Adrenal gland (tissue), 12 donors: Measurements from ENCODE around the gene SLC27A3. TPM values are rescaled to one million over a fixed set of nuclear protein-coding genes. Genes with fewer than 3 reads are reported as not detected.

Experiments used
- DNase-seq, 7 donors: peaks; one replicate each; pipeline ENCODE4 v3.0.0-alpha.2; 2019 to 2020
- H3K27ac ChIP-seq, 5 donors: fragments of 200-600 bp; sonication (generic) in 4 of 5; 1 replicate in 3 of 5; 2 replicates in 2 of 5; pipeline versions ENCODE4 v1.5.1 to v1.8.0; 2016 to 2020; ENCODE audit warnings: mild to moderate bottlenecking in 1 of 5
- H3K27me3 ChIP-seq: fragments of 200-600 bp; 2 replicates; pipeline ENCODE4 v1.8.0; 2021
- H3K36me3 ChIP-seq, 2 donors: fragments of 200-600 bp; replicated peaks in 1 of 2; 1 replicate in 1 of 2; 2 replicates in 1 of 2; pipeline versions ENCODE4 v1.5.1 to v1.8.0; 2018 to 2022
- H3K4me1 ChIP-seq, 2 donors: fragments of 200-600 bp; replicated peaks in 1 of 2; 1 replicate in 1 of 2; 2 replicates in 1 of 2; pipeline versions ENCODE4 v1.5.1 to v1.8.0; 2018 to 2021
- H3K4me3 ChIP-seq, 4 donors: fragments of 200-600 bp; sonication (generic) in 3 of 4; one replicate each; pipeline ENCODE4 v1.5.1; 2016 to 2018
- H3K9me3 ChIP-seq, 3 donors: fragments of 200-600 bp; sonication (generic) in 1 of 3; replicated peaks in 1 of 3; 1 replicate in 2 of 3; 2 replicates in 1 of 3; pipeline versions ENCODE4 v1.5.1 to v1.8.0; 2016 to 2021
- POLR2A ChIP-seq, 2 donors: fragments of 450-650 bp; IDR thresholded peaks; one replicate each; pipeline ENCODE4 v1.6.1; 2017; ENCODE audit warnings: antibody characterized with exemption in 2 of 2, mild to moderate bottlenecking in 2 of 2, moderate library complexity in 1 of 2
- WGBS, 4 donors: extraction: QIAGEN DNeasy Blood & Tissue Kit in 2 of 4; methylation state at CpG; one replicate each; pipeline versions ENCODE4 v1.1.5 to v1.1.7; 2013 to 2017; 5-methylcytosine and 5-hydroxymethylcytosine counted together
- intact Hi-C, 2 donors: fragments of 100-400 bp; cut with DNase I; formaldehyde crosslinking; loops; one replicate each; pipeline versions ENCODE4 v1.14.1 to v1.15.0; 2022 to 2023
- polyA plus RNA-seq, 3 donors: library from polyadenylated mRNA; stranded (reverse); fragments of 200-250 nt in 2 of 3; fragments of 350-450 nt in 1 of 3; fragmentation: Illumina TruSeq in 1 of 3; extraction: RNeasy Lipid Tissue Mini Kit (QIAGEN cat#74804) in 1 of 3; gene quantifications; one replicate each; pipeline ENCODE4 v1.2.3, GENCODE V29; 2013 to 2014
- total RNA-seq, 9 donors: library from RNA; depleted of rRNA in 4 of 9; stranded (reverse); fragments of >200 nt in 4 of 9; fragments of 120-200 nt in 1 of 9; fragmentation: NEBNext Ultra II Directional in 1 of 9; extraction: Animal tissue kit (Norgen Biotek cat#: 25700) in 1 of 9; gene quantifications; one replicate each; pipeline versions ENCODE4 v1.1.0 to v1.2.4, GENCODE V29; 2013 to 2023
- TF ChIP-seq, protein P1 (sequence below), 6 experiments: fragments of 450-650 bp in 4 of 6; fragments of 200-600 bp in 2 of 6; sonication (generic) in 1 of 6; IDR thresholded peaks; 1 replicate in 5 of 6; 2 replicates in 1 of 6; pipeline versions ENCODE4 v1.5.1 to v1.8.0; 2016 to 2021; ENCODE audit warnings: antibody characterized with exemption in 6 of 6, mild to moderate bottlenecking in 2 of 6, moderate library complexity in 1 of 6
- donor health status: healthy with polysubstance abuse.
- donor health status: Bipolar disorder and iron deficiency.
- donor health status: DM: yes; HTN: yes; CAD: no.
- donor health status: DM: no; HTN: no; CAD: no.
- donor health status: DM: no; HTN: no; CAD: no.
- donor health status: DM: yes; HTN: yes; CAD: no.

SLC27A3 gene
- total and polyA plus RNA-seq, 12 donors = 9.5 to 85.0 (median 15.9) TPM

DNA sequence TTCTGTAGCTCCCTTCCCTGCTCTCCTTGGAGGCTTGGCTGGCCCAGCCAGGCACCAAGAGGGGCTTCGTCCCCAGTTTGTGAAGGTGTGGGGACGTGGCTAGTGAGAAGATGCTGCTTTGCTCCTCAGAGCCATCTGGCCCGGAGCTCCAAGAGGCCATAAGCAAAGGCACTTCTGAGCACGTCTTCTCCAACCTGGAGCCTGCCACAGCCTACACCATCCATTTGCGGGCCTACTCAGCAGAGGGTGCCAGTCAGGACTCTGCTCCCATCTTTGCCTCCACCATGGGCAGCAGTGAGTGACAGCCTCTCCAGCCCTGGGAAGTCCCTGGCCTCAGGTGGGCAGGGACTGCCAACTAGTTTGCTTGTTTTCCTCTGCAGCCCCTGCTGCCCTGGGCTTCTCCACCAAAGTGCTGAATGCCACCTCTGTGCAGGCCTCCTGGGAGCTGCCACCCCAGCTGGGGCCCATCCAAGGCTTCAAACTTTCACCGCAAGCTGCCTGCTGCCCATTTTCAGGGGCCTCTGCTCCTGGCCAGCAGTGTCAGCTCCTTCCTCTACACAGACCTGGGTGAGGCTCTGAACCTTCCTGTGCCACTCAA, 25.9 kb downstream of the SLC27A3 start:
- Histone ChIP-seq H3K9me3 (no peaks in the 10 kb centered on the region), H3K4me3 (no peak overlapping the region), H3K27me3 (no peaks in the 10 kb centered on the region), H3K36me3 (no peaks in the 10 kb centered on the region), H3K4me1 (peaks cover 0 to 20% of the 10 kb centered on the region in 2 donors), H3K27ac (no peak overlapping the region)
- TF ChIP-seq, protein P1, sequence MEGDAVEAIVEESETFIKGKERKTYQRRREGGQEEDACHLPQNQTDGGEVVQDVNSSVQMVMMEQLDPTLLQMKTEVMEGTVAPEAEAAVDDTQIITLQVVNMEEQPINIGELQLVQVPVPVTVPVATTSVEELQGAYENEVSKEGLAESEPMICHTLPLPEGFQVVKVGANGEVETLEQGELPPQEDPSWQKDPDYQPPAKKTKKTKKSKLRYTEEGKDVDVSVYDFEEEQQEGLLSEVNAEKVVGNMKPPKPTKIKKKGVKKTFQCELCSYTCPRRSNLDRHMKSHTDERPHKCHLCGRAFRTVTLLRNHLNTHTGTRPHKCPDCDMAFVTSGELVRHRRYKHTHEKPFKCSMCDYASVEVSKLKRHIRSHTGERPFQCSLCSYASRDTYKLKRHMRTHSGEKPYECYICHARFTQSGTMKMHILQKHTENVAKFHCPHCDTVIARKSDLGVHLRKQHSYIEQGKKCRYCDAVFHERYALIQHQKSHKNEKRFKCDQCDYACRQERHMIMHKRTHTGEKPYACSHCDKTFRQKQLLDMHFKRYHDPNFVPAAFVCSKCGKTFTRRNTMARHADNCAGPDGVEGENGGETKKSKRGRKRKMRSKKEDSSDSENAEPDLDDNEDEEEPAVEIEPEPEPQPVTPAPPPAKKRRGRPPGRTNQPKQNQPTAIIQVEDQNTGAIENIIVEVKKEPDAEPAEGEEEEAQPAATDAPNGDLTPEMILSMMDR (IDR thresholded peaks at IDR 0.05) = no peak
- TF ChIP-seq POLR2A (IDR thresholded peaks at IDR 0.05) = no peak
- WGBS, 4 donors = 96 to 100% (median 99%) methylated on average over 3 to 6 of the region's 6 CpGs
- DNase-seq = peak in 1 of 7 donors; percentile 36
- intact Hi-C loops = no loop called here

DNA sequence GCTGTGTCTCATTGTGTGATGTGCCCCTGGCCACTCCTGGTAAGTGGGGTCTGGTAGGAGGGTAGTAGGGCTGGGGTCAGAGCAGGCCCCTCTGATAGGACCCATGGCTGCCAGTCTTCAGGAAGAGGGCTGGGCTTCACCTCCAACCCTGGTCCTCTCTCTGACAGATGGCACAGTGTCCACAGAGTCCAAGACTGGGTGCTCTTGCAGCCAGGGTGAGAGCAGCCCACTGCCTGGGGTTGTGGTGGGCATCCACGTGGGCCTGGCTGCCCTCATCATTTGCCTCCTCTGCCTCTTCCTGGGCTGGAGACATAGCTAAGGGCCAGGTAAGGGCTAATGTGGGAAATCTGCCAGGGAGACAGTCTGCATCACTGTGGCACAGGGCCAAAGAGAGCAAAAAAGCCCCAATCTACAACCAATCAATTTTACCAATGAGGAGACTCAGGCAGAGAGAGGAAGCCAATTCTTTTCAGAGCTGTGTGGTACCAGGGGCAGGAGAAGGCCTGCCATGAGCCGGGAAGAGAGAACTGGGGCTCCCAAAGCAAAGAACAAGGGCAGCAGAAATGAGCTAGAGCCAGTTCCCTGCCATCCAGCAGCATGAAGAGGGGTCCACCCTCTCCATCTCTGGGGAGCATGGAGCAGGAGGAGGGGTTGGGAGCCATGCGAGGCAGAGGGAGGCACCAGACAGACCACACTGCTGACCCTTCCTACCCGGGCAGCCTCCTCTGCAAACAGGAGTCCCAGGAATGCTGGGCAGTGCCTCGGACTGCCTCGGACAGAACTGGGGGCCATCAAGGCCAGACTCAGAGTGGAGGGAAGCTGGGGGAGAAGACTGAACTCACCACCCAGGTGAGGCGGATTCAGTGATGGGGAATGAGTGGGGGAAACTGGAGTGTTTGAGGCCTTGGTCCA, 26.8 kb downstream of the SLC27A3 start:
- intact Hi-C loops = no loop called here
- H3K4me3 ChIP-seq = no peak overlapping the region
- H3K9me3 ChIP-seq = no peaks in the 10 kb centered on the region
- 87 to 94% (median 89%) methylated on average over 5 to 7 of the region's 7 CpGs for WGBS, 4 donors
- peaks cover 0 to 20% of the 10 kb centered on the region in 2 donors for H3K4me1 ChIP-seq
- H3K27me3 ChIP-seq = no peaks in the 10 kb centered on the region
- TF ChIP-seq, protein P1 (IDR thresholded peaks at IDR 0.05) = no peak
- TF ChIP-seq POLR2A (IDR thresholded peaks at IDR 0.05) = no peak
- H3K27ac ChIP-seq = no peak overlapping the region
- no peaks in the 10 kb centered on the region for H3K36me3 ChIP-seq
- peak in 1 of 7 donors; percentile 50 for DNase-seq

GRCh38 chr1:153803470-153804056, 28.4 kb downstream of the SLC27A3 start:
- intact Hi-C loops = no loop called here
- H3K27ac ChIP-seq = peak overlapping the region in 1 of 5 donors; percentile 43
- H3K4me1 ChIP-seq = peaks cover 0 to 20% of the 10 kb centered on the region in 2 donors
- H3K9me3 ChIP-seq = no peaks in the 10 kb centered on the region
- H3K27me3 ChIP-seq = no peaks in the 10 kb centered on the region
- 51 to 64% (median 60%) methylated on average over 3 of the region's 3 CpGs for WGBS, 4 donors
- H3K36me3 ChIP-seq = peaks cover 0 to 13% of the 10 kb centered on the region in 2 donors
- DNase-seq = peak in 1 of 7 donors; percentile 39
- H3K4me3 ChIP-seq = no peak overlapping the region
- TF ChIP-seq, protein P1 (IDR thresholded peaks at IDR 0.05) = no peak
- no peak for TF ChIP-seq POLR2A (IDR thresholded peaks at IDR 0.05)

DNA sequence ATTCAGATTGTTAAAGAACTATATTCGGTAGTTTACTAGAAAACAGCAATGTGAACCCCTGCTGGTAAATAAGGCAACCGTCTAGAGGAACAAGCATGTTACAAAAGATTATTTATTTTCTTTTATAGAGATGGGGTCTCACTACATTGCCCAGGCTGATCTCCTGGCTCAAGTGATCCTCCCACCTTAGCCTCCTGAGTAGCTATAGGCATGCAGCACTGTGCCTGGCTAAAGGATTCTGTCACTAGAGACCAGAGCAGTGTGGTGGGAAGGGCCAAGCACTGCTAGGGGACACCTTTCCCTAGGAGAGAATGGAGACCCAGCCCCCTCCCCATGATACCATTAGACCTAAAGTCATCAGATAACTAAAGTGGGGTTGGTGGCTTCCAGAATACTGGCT, 28.9 kb downstream of the SLC27A3 start:
- TF ChIP-seq, protein P1 (IDR thresholded peaks at IDR 0.05) = no peak
- TF ChIP-seq POLR2A (IDR thresholded peaks at IDR 0.05) = no peak
- no peak overlapping the region for H3K4me3 ChIP-seq
- intact Hi-C loops = no loop called here
- WGBS, 4 donors = 67 to 84% (median 71%) methylated on average over 2 of the region's 2 CpGs
- H3K27me3 ChIP-seq = no peaks in the 10 kb centered on the region
- peak in 1 of 7 donors; percentile 45 for DNase-seq
- no peaks in the 10 kb centered on the region for H3K9me3 ChIP-seq
- H3K36me3 ChIP-seq = peaks cover 0 to 13% of the 10 kb centered on the region in 2 donors
- H3K4me1 ChIP-seq = peaks cover 0 to 20% of the 10 kb centered on the region in 2 donors
- H3K27ac ChIP-seq = peak overlapping the region in 1 of 5 donors; percentile 30
